K562 (cell line): Measurements from ENCODE around the gene IRAK3. TPM values are rescaled to one million over a fixed set of nuclear protein-coding genes. Genes with fewer than 3 reads are reported as not detected.
A peak's percentile ranks its signal among the peaks of the same experiment; 100 is the strongest.

ENCODE experiments used
- ARID2 ChIP-seq: fragments of 450-650 bp; IDR thresholded peaks from 2 replicates; pipeline ENCODE4 v1.6.1; 2017; ENCODE audit warnings: antibody characterized with exemption, mild to moderate bottlenecking
- CHD1 ChIP-seq: fragments of 200-600 bp; sonication (generic); IDR thresholded peaks from one replicate; pipeline ENCODE4 v1.6.1; 2012; ENCODE audit warnings: mild to moderate bottlenecking, moderate library complexity, low read length, inconsistent platforms
- FOXK2 ChIP-seq, 2 experiments: fragments of 450-650 bp; IDR thresholded peaks in 1 of 2; conservative IDR thresholded peaks in 1 of 2; 2 replicates each; pipeline ENCODE4 v1.6.1; 2016; ENCODE audit warnings: low read depth in 2 of 2, mild to moderate bottlenecking in 1 of 2
- HMG20A ChIP-seq: fragments of 450-650 bp; formaldehyde crosslinking; conservative IDR thresholded peaks from 2 replicates; pipeline ENCODE4 v1.4.0; 2020; ENCODE audit warnings: mild to moderate bottlenecking, mixed read lengths
- HMGXB4 ChIP-seq: sonication (generic); formaldehyde crosslinking; IDR thresholded peaks from 2 replicates; pipeline ENCODE4 v1.8.1; 2023; ENCODE audit warnings: mild to moderate bottlenecking, missing genetic modification reagents
- KAT7 ChIP-seq: sonication (generic); formaldehyde crosslinking; IDR thresholded peaks from 2 replicates; pipeline ENCODE4 v1.8.0; 2022; ENCODE audit warnings: missing genetic modification reagents, mild to moderate bottlenecking, borderline replicate concordance
- KLF13 ChIP-seq: fragments of 450-650 bp; IDR thresholded peaks from 2 replicates; pipeline ENCODE4 v1.6.1; 2016; ENCODE audit warnings: missing genetic modification characterization, low read depth, mild to moderate bottlenecking, missing compliant biosample characterization, moderate library complexity, borderline replicate concordance
- NR2F6 ChIP-seq: fragments of 450-650 bp; formaldehyde crosslinking; IDR thresholded peaks from 2 replicates; pipeline ENCODE4 v1.4.0; 2020; ENCODE audit warnings: mild to moderate bottlenecking
- PHF21A ChIP-seq: fragments of 450-650 bp; IDR thresholded peaks from 2 replicates; pipeline ENCODE4 v1.6.1; 2017; ENCODE audit warnings: low read depth, borderline replicate concordance
- PRMT5 ChIP-seq: sonication (generic); formaldehyde crosslinking; IDR thresholded peaks from 2 replicates; pipeline ENCODE4 v1.5.0; 2020; ENCODE audit warnings: missing genetic modification reagents
- RERE ChIP-seq: sonication (generic); formaldehyde crosslinking; IDR thresholded peaks from 2 replicates; pipeline ENCODE4 v1.8.0; 2023; ENCODE audit warnings: missing genetic modification reagents, mild to moderate bottlenecking, borderline replicate concordance
- SETDB1 ChIP-seq: IDR thresholded peaks from one replicate; pipeline ENCODE4 v1.6.1; 2012; ENCODE audit warnings: low read length, control low read depth, inconsistent platforms
- SMARCC2 ChIP-seq: fragments of 450-650 bp; IDR thresholded peaks from 2 replicates; pipeline ENCODE4 v1.6.1; 2017; ENCODE audit warnings: antibody characterized with exemption, moderate library complexity, mild to moderate bottlenecking, low read depth
- TSC22D4 ChIP-seq: fragments of 450-650 bp; IDR thresholded peaks from 2 replicates; pipeline ENCODE4 v1.6.1; 2016; ENCODE audit warnings: missing genetic modification characterization, missing biosample characterization, control low read depth
- XRCC3 ChIP-seq: fragments of 450-650 bp; IDR thresholded peaks from 2 replicates; pipeline ENCODE4 v1.6.1; 2017; ENCODE audit warnings: mild to moderate bottlenecking, moderate library complexity
- ZBTB1 ChIP-seq: sonication (generic); formaldehyde crosslinking; IDR thresholded peaks from 2 replicates; pipeline ENCODE4 v1.8.1; 2023; ENCODE audit warnings: missing genetic modification reagents, low read depth, mild to moderate bottlenecking, borderline replicate concordance
- ZNF511 ChIP-seq: sonication (generic); formaldehyde crosslinking; IDR thresholded peaks from 2 replicates; pipeline ENCODE4 v1.8.0; 2022; ENCODE audit warnings: mild to moderate bottlenecking, missing genetic modification reagents
- ZNF644 ChIP-seq: fragments of 200-800 bp; sonication (Bioruptor generic); IDR thresholded peaks from 2 replicates; pipeline ENCODE4 v1.6.1; 2016; ENCODE audit warnings: low read depth, missing genetic modification characterization, missing compliant biosample characterization
- ZNF668 ChIP-seq: fragments of 250-450 bp; sonication (Bioruptor Pico); IDR thresholded peaks from 2 replicates; pipeline ENCODE4 v1.8.0; 2022; ENCODE audit warnings: mild to moderate bottlenecking, inconsistent platforms
- ZNF696 ChIP-seq: fragments of 250-450 bp; sonication (Bioruptor Pico); conservative IDR thresholded peaks from 2 replicates; pipeline ENCODE4 v1.4.0; 2020; ENCODE audit warnings: mild to moderate bottlenecking, moderate library complexity
- polyA plus RNA-seq, 8 experiments: library from polyadenylated mRNA; depleted of rRNA in 4 of 8; stranded (reverse) in 5 of 8; unstranded in 3 of 8; fragments of >200 nt; fragmentation: Nextera tagmentation in 2 of 8; fragmentation: Illumina TruSeq in 1 of 8; extraction: Ambion mirVana in 2 of 8; extraction: Trizol in 1 of 8; gene quantifications; 2 replicates each; pipeline versions ENCODE4 v1.2.1 to v1.2.3, GENCODE V29; 2011 to 2014; ENCODE audit warnings: inconsistent platforms in 1 of 8, missing spikeins in 1 of 8
- total RNA-seq, 7 experiments: library from RNA; depleted of rRNA in 6 of 7; stranded (reverse); fragments of >200 nt in 6 of 7; fragmentation: Illumina TruSeq in 2 of 7; extraction: Trizol in 2 of 7; gene quantifications; 2 replicates each; pipeline versions ENCODE4 v1.2.1 to v1.2.3, GENCODE V29; 2011 to 2021; ENCODE audit warnings: low replicate concordance in 1 of 7

Gene IRAK3
- total and polyA plus RNA-seq, 9 of the 15 experiments (the other 6 are each of a cell fraction or from before 2014, with no cell fraction given), result 0.06 to 0.09 (median 0.07) TPM; not detected in 6

GRCh38 chr12:66169221-66170170, 19.5 kb upstream of the IRAK3 start, which contains the start of gene TMBIM4 (continued):
- TF ChIP-seq ZBTB1 (peak; percentile 80; the same call in 1 of the 2 replicates), ZNF696 (CRISPR knock-in tag) (no peak), NR2F6 (CRISPR knock-in tag) (no peak), SMARCC2 (peak; percentile 41; the same call in 1 of the 2 replicates), CHD1 (peak; percentile 69), ZNF511 (CRISPR knock-in tag) (0 out of 2 replicates have a peak, but pooled peaks have one; percentile 17), ZNF668 (CRISPR knock-in tag) (no peak), XRCC3 (no peak), FOXK2 (conservative IDR thresholded peaks at IDR 0.05 in 1 of 2, IDR thresholded peaks at IDR 0.05 in 1 of 2; ENCODE audit: low read depth in 2 of 2) (peak; percentile 89), HMGXB4 (CRISPR knock-in tag) (no peak), KAT7 (peak; percentile 93; the same call in 1 of the 2 replicates), ARID2 (no peak), PRMT5 (0 out of 2 replicates have a peak, but pooled peaks have one; percentile 59), TSC22D4 (no peak), HMG20A (CRISPR knock-in tag) (no peak), RERE (CRISPR knock-in tag) (no peak), KLF13 (tag) (0 out of 2 replicates have a peak, but pooled peaks have one; percentile 32), ZNF644 (tag) (peak; percentile 54; the same call in 1 of the 2 replicates), PHF21A (0 out of 2 replicates have a peak, but pooled peaks have one; percentile 50), SETDB1 (no peak)
